ENCODE data around the gene KCNK7.

The KCNK7 gene

DNA sequence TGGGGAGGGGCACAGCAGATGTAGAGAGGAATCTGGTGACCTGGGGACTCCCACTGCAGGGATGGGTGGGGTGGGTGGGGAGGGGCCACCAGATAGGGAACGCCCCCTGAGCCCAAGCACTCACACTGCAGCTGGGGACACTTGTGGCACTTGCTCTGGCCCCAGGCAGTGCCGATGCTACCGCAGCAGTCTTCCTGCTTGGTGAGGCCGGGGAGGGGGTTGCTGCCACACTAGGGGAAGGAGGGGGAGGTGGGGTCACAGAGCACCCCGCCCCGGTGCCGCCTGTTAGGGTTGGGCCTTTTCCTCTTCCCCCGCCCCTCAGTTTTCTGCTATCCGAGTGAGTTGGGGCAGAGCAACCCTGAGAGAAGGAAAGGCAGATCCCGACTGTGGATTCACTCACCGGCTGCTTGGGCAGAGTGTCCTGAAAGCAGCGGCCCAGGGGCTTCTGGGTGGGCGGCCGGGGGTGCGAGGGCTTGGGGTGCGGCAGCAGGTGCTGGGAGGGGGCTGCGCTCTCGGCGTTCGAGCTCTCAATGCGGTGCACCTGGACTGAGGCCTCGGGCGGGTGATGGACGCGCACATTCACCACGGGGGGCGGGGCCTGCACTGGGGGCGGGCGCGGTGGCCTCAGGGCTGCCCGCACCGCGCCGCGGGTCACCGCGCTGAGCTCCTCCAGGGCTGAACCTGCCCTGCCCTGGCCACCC lies 42.1 kb downstream of the KCNK7 start:
- peak overlapping the region; percentile 98; the same call in 1 of the 2 replicates for H3K27ac ChIP-seq
- TF ChIP-seq, protein P1, sequence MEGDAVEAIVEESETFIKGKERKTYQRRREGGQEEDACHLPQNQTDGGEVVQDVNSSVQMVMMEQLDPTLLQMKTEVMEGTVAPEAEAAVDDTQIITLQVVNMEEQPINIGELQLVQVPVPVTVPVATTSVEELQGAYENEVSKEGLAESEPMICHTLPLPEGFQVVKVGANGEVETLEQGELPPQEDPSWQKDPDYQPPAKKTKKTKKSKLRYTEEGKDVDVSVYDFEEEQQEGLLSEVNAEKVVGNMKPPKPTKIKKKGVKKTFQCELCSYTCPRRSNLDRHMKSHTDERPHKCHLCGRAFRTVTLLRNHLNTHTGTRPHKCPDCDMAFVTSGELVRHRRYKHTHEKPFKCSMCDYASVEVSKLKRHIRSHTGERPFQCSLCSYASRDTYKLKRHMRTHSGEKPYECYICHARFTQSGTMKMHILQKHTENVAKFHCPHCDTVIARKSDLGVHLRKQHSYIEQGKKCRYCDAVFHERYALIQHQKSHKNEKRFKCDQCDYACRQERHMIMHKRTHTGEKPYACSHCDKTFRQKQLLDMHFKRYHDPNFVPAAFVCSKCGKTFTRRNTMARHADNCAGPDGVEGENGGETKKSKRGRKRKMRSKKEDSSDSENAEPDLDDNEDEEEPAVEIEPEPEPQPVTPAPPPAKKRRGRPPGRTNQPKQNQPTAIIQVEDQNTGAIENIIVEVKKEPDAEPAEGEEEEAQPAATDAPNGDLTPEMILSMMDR (conservative IDR thresholded peaks at IDR 0.05): no peak

DNA sequence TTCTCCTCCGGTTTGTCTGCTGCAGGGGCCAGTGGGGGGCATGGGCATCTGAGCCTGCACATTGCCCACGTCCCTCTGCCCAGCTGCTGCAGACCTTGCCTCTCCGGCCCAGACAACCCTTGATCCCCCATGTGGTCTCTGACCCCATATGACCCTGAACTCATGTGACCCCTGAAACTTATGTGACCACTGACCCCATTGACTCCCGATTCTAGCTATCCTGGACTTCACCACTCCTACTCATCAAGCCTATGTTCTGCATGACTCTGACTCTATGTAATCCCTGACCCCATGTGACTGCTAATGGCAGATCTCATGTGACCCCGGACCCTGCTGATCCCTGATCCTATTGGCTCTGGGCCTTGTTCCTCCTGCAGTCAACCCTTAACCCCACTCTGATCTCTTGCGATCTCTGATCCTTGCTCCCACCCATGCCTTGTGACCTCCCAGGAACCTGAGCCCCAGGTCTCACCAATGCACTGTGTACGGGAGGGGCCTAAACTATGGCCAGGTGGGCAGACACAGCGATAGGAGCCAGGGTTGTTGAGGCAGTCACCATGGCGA lies 43.1 kb downstream of the KCNK7 start:
- H3K27ac ChIP-seq: peak overlapping the region; percentile 38
- TF ChIP-seq, protein P1 (conservative IDR thresholded peaks at IDR 0.05): peak; percentile 67

DNA sequence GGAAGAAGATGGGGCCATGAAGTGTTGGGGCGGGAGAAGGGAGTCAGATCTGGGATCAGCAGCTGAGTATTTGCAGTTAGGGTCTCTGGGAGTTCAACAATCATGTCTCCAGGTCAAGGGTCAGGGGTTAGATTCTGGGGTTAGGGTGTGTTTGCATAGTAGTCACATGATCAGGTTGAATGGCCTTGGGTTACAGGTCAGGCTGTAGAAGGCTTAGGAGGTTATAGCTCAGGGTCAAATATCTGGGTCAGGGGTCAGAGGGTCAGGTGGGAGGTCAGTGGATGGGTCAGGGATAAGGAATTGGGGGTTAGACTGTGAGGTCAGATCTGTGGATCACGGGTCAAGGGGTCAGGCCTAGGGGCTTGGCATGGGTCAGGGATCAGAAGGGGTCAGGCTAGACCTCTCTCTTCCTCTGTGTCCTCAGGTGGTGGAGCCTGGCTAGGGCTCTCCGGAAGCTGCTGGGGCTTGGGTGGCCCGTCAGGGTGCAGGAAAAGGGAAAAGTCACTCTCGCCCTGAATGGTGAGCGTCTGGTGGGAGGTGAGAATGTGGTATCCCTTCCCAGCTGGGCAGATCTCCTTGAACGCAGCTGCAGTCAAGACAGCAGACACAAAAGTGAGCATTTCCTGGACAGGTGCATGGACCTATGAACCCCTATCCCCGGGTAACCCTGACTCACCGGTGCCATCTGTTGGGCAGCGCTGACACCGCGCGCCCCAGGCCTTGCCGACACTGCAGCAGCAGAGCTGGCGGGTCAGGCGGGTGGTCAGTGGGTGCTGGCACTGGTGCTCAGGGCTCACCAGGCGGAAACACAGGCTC lies 43.8 kb downstream of the KCNK7 start:
- peak overlapping the region; percentile 38 for H3K27ac ChIP-seq
- TF ChIP-seq, protein P1 (conservative IDR thresholded peaks at IDR 0.05): peak; percentile 94

DNA sequence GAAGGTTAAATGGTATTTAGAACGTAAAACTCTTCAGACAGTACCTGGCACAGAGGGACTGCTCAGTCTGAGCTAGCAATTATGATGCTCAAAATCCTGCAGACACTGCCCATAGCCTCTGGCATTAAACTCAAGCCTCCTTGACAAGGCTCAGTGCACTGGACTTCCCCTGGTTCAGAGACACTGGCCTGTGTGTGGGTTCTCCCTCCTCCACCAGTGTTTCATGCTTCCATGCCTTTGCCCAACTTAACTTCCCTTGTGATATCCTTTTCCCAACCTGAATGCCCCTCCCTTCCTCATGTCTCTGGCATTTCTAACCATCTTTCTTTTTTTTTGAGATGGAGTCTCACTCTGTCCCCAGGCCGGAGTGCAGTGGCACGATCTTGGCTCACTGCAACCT lies 46.5 kb downstream of the KCNK7 start:
- TF ChIP-seq, protein P1 (conservative IDR thresholded peaks at IDR 0.05): no peak
- no peak overlapping the region for H3K27ac ChIP-seq

DNA sequence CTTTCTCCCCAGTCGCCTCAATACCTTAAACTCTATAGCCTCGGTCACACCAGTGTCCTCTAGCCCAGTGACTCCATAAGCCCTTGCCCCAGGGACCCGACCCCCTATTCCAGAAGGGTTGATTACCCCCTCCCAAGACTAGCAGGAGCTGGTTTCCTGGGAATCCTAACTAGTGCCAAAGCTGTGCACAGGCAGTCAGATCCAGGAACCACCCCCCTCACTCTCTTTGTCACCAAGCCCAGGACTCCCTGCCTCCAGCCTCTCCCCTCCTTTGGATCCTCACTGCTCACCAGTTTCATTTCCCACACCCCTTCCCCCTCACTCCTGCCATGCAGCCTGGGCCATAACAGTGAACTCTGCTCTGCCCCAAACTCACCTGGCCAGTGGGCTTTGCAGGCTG lies 47.2 kb downstream of the KCNK7 start:
- TF ChIP-seq, protein P1 (conservative IDR thresholded peaks at IDR 0.05): no peak
- H3K27ac ChIP-seq: no peak overlapping the region

DNA sequence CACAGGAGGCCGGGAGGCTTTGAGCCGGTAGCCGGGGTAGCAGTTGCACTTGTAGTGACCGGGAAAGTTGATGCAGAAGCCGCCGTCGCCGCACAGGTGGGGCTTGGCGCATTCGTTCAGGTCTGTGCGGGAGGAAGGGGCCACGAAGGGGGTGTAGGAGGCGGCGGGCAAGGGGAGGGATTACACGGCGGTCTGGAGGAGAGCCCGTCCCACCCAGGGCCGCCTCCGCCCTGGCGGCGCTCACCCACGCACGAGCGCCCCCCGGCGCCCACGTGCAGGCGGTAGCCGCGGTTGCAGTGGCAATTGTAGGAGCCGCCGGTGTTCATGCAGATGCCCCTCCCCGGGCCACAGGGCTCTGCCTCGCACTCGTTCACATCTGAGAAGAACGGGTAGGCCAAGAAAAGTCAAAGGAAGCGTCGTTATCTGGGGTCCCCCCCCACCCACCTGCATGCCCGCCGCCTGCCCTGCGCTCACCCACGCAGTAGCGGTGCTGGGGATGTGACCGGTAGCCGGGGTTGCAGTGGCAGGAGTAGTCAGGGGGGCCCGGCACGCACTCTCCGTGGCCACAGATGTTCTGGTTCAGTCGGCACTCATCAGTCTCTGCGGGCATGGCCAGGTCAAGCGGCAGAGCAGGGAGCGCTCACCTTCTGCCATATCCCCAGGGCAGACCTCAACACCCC lies 48.0 kb downstream of the KCNK7 start:
- H3K27ac ChIP-seq: peak overlapping the region; percentile 98
- TF ChIP-seq, protein P1 (conservative IDR thresholded peaks at IDR 0.05): no peak

Measured in VCaP (cell line).